ENCODE measurements around the gene ADH4. TPM values are rescaled to one million over a fixed set of nuclear protein-coding genes. Genes with fewer than 3 reads are reported as not detected.

The ADH4 gene
- total RNA-seq, 1 experiment from 2014 or later = 0.11 TPM

DNA sequence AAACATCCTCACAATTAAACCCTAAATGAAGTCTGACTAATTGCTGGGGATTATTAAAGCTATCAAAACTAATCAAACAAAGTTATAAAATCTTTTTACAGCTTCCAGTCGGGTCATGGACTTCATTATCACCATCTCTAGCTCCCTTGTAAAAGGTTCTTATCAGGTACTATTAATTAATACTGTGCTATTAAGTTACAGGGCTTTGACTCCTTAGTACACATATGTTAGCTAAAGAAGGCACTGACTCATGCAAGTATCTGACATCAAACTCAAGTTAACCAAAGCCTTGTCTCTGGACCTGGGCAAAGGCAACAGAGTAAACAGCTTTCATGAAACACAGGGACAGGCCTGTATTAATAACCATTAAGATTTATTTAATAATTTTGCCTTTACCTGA, 7.9 kb upstream of the ADH4 start:
- Mint-ChIP-seq H3K9me3 (peaks cover 57% of the 10 kb centered on the region), H3K4me3 (no peak overlapping the region), H3K27ac (no peak overlapping the region), H3K4me1 (no peaks in the 10 kb centered on the region), H3K27me3 (ENCODE audit: low read depth) (0 out of 2 replicates have a peak, but pooled peaks cover 4% of the 10 kb centered on the region), H3K36me3 (peaks cover 43% of the 10 kb centered on the region)
- DNase-seq (ENCODE audit: low spot score) = no peak
- POLR2A ChIA-PET = no interaction called here
- no peak for TF ChIP-seq ZNF396 (CRISPR knock-in tag; IDR thresholded peaks at IDR 0.05; ENCODE audit: borderline replicate concordance)
- no peak for TF ChIP-seq GABPB1 (CRISPR knock-in tag; IDR thresholded peaks at IDR 0.05)
- TF ChIP-seq, protein P1, sequence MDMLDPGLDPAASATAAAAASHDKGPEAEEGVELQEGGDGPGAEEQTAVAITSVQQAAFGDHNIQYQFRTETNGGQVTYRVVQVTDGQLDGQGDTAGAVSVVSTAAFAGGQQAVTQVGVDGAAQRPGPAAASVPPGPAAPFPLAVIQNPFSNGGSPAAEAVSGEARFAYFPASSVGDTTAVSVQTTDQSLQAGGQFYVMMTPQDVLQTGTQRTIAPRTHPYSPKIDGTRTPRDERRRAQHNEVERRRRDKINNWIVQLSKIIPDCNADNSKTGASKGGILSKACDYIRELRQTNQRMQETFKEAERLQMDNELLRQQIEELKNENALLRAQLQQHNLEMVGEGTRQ (CRISPR knock-in tag; IDR thresholded peaks at IDR 0.05) = no peak
- CTCF ChIA-PET = no interaction called here
- ATAC-seq = no peak

GRCh38 chr4:99151452-99151851, 7.4 kb upstream of the ADH4 start:
- no peak overlapping the region for H3K27ac Mint-ChIP-seq
- ATAC-seq (no peak), DNase-seq (ENCODE audit: low spot score) (no peak)
- 0 out of 2 replicates have a peak, but pooled peaks cover 4% of the 10 kb centered on the region for H3K27me3 Mint-ChIP-seq (ENCODE audit: low read depth)
- H3K9me3 Mint-ChIP-seq = peaks cover 59% of the 10 kb centered on the region
- ChIA-PET POLR2A (no interaction called here), CTCF (no interaction called here)
- H3K36me3 Mint-ChIP-seq = peaks cover 44% of the 10 kb centered on the region
- no peaks in the 10 kb centered on the region for H3K4me1 Mint-ChIP-seq
- no peak overlapping the region for H3K4me3 Mint-ChIP-seq
- TF ChIP-seq, protein P2, sequence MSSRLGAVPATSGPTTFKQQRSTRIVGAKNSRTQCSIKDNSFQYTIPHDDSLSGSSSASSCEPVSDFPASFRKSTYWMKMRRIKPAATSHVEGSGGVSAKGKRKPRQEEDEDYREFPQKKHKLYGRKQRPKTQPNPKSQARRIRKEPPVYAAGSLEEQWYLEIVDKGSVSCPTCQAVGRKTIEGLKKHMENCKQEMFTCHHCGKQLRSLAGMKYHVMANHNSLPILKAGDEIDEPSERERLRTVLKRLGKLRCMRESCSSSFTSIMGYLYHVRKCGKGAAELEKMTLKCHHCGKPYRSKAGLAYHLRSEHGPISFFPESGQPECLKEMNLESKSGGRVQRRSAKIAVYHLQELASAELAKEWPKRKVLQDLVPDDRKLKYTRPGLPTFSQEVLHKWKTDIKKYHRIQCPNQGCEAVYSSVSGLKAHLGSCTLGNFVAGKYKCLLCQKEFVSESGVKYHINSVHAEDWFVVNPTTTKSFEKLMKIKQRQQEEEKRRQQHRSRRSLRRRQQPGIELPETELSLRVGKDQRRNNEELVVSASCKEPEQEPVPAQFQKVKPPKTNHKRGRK (CRISPR knock-in tag; IDR thresholded peaks at IDR 0.05; ENCODE audit: borderline replicate concordance) = no peak
- no peak for TF ChIP-seq NR2C2 (CRISPR knock-in tag; IDR thresholded peaks at IDR 0.05)
- TF ChIP-seq KAT7 (CRISPR knock-in tag; IDR thresholded peaks at IDR 0.05; ENCODE audit: borderline replicate concordance) = no peak
- TF ChIP-seq, protein P3, sequence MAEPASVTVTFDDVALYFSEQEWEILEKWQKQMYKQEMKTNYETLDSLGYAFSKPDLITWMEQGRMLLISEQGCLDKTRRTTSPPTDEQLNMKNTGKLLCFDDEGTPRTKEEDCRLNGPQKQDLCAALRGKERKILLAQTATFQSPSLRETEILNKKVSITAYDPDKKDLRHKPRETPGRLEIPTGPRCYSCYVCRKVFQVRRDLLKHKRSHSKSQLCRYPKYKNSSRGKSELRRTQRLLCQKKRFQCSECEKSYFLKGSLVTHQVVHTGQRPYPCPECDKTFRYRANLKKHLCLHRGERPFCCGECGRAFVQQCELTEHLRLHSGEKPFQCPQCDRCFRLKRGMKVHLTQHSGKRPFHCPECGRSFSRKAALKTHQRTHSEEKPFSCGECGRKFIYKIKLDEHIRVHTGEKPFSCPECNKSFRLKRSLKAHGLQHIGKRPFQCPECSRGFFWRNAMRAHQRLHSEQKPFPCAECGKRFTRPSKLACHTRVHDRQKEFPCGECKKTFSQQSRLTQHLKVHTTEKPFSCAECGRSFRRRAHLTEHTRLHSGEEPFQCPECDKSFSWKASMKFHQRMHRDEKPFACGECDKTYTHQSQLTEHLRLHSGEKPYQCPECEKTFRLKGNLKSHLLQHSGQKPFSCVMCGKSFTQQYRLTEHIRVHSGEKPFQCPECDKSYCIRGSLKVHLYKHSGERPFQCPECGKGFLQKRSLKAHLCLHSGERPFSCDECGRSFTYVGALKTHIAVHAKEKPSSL (CRISPR knock-in tag; conservative IDR thresholded peaks at IDR 0.05) = no peak
- TF ChIP-seq ZNF219 (CRISPR knock-in tag; IDR thresholded peaks at IDR 0.05; ENCODE audit: borderline replicate concordance) = no peak
- TF ChIP-seq, protein P4, sequence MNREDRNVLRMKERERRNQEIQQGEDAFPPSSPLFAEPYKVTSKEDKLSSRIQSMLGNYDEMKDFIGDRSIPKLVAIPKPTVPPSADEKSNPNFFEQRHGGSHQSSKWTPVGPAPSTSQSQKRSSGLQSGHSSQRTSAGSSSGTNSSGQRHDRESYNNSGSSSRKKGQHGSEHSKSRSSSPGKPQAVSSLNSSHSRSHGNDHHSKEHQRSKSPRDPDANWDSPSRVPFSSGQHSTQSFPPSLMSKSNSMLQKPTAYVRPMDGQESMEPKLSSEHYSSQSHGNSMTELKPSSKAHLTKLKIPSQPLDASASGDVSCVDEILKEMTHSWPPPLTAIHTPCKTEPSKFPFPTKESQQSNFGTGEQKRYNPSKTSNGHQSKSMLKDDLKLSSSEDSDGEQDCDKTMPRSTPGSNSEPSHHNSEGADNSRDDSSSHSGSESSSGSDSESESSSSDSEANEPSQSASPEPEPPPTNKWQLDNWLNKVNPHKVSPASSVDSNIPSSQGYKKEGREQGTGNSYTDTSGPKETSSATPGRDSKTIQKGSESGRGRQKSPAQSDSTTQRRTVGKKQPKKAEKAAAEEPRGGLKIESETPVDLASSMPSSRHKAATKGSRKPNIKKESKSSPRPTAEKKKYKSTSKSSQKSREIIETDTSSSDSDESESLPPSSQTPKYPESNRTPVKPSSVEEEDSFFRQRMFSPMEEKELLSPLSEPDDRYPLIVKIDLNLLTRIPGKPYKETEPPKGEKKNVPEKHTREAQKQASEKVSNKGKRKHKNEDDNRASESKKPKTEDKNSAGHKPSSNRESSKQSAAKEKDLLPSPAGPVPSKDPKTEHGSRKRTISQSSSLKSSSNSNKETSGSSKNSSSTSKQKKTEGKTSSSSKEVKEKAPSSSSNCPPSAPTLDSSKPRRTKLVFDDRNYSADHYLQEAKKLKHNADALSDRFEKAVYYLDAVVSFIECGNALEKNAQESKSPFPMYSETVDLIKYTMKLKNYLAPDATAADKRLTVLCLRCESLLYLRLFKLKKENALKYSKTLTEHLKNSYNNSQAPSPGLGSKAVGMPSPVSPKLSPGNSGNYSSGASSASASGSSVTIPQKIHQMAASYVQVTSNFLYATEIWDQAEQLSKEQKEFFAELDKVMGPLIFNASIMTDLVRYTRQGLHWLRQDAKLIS (CRISPR knock-in tag; IDR thresholded peaks at IDR 0.05; ENCODE audit: borderline replicate concordance) = no peak
- no peak for TF ChIP-seq ZNF121 (CRISPR knock-in tag; IDR thresholded peaks at IDR 0.05)
- no peak for TF ChIP-seq ELF4 (CRISPR knock-in tag; IDR thresholded peaks at IDR 0.05; ENCODE audit: low read depth)
- no peak for TF ChIP-seq SMAD3 (CRISPR knock-in tag; IDR thresholded peaks at IDR 0.05; ENCODE audit: borderline replicate concordance)
- TF ChIP-seq, protein P5, sequence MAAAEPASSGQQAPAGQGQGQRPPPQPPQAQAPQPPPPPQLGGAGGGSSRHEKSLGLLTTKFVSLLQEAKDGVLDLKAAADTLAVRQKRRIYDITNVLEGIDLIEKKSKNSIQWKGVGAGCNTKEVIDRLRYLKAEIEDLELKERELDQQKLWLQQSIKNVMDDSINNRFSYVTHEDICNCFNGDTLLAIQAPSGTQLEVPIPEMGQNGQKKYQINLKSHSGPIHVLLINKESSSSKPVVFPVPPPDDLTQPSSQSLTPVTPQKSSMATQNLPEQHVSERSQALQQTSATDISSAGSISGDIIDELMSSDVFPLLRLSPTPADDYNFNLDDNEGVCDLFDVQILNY (CRISPR knock-in tag; IDR thresholded peaks at IDR 0.05) = no peak
